HS-5 (cell line): ENCODE measurements around the gene CRTAC1.

Experiments used
- DNase-seq: peaks from one replicate; pipeline ENCODE4 v3.0.0-alpha.2; 2012; ENCODE audit warnings: low read depth

Gene CRTAC1

GRCh38 chr10:97896756-97897358 lies 133.6 kb downstream of the CRTAC1 start:
- DNase-seq = no peak

- DNase-seq = no peak
Observed at GRCh38 chr10:97895915-97896314, 134.5 kb downstream of the CRTAC1 start.

- DNase-seq = no peak
Observed at GRCh38 chr10:97895084-97895483, 135.3 kb downstream of the CRTAC1 start.

- no peak for DNase-seq
Observed at GRCh38 chr10:97894092-97894491, 136.3 kb downstream of the CRTAC1 start.

GRCh38 chr10:97892939-97893338 lies 137.5 kb downstream of the CRTAC1 start:
- no peak for DNase-seq

GRCh38 chr10:97892506-97892905 lies 137.9 kb downstream of the CRTAC1 start:
- DNase-seq = no peak

- no peak for DNase-seq
Observed at GRCh38 chr10:97891497-97892167, 138.8 kb downstream of the CRTAC1 start.

GRCh38 chr10:97889461-97890265 lies 140.8 kb downstream of the CRTAC1 start:
- no peak for DNase-seq

- DNase-seq = peak; percentile 39
Observed at GRCh38 chr10:97888641-97889262, 141.7 kb downstream of the CRTAC1 start.

- DNase-seq = no peak
Observed at GRCh38 chr10:97888134-97888533, 142.3 kb downstream of the CRTAC1 start.

- no peak for DNase-seq
Observed at GRCh38 chr10:97887399-97887798, 143.0 kb downstream of the CRTAC1 start.

GRCh38 chr10:97886286-97886685 lies 144.1 kb downstream of the CRTAC1 start:
- DNase-seq = no peak

- DNase-seq = no peak
Observed at GRCh38 chr10:97883092-97883485, 147.3 kb downstream of the CRTAC1 start.

GRCh38 chr10:97882142-97883091 lies 148.0 kb downstream of the CRTAC1 start:
- DNase-seq = peak; percentile 84

GRCh38 chr10:97880109-97880508 lies 150.3 kb downstream of the CRTAC1 start:
- DNase-seq = no peak

GRCh38 chr10:97879241-97879640 lies 151.2 kb downstream of the CRTAC1 start:
- DNase-seq = no peak

- DNase-seq = no peak
Observed at GRCh38 chr10:97876402-97876801, 154.0 kb downstream of the CRTAC1 start.

- DNase-seq = no peak
Observed at GRCh38 chr10:97875391-97875790, 155.0 kb downstream of the CRTAC1 start.

- DNase-seq = no peak
Observed at GRCh38 chr10:97874332-97874731, 156.1 kb downstream of the CRTAC1 start.

- DNase-seq = no peak
Observed at GRCh38 chr10:97873569-97873968, 156.9 kb downstream of the CRTAC1 start.

- DNase-seq = no peak
Observed at GRCh38 chr10:97870990-97871389, 159.4 kb downstream of the CRTAC1 start.
